PC-3 (cell line): ENCODE results near the gene TLCD2. TPM values are rescaled to one million over a fixed set of nuclear protein-coding genes. Genes with fewer than 3 reads are reported as not detected.

Source experiments
- ATAC-seq: fragments of 200-7000 bp; cut with Tn5 transposase; 2 replicates; pipeline ENCODE4 v1.9.1; 2020; ENCODE audit warnings: mild to moderate bottlenecking, moderate library complexity
- BruUV-seq: library from RNA; stranded (reverse); fragments of 400-500 nt; replicated peaks from 2 replicates; lab custom pipeline; 2021; lab: Mats Ljungman, UMichigan
- CTCF ChIA-PET: fragments of 300-600 bp; sonication (Branson Sonifier 250); formaldehyde crosslinking; loops from one replicate; lab custom pipeline; 2022; ENCODE audit warnings: antibody characterized with exemption; lab: Charles Lee
- POLR2A ChIA-PET: fragments of 300-600 bp; sonication (Branson Sonifier 250); formaldehyde crosslinking; loops from one replicate; lab custom pipeline; 2022; ENCODE audit warnings: antibody characterized with exemption; ENCODE audit not compliant: unreplicated experiment; lab: Charles Lee
- DNase-seq: peaks from one replicate; pipeline ENCODE4 v3.0.0-alpha.2; 2015
- H2AFZ ChIP-seq: fragments of 300-600 bp; sonication (generic); 2 replicates; pipeline ENCODE4 v1.6.0; 2016; ENCODE audit warnings: antibody characterized with exemption, low read length
- H3F3A ChIP-seq: fragments of 300-600 bp; sonication (generic); one replicate; pipeline ENCODE4 v1.6.0; 2017; ENCODE audit warnings: antibody characterized with exemption, low read length, control low read depth, mild to moderate bottlenecking; ENCODE audit not compliant: unreplicated experiment
- H3K27ac ChIP-seq: fragments of 300-600 bp; sonication (generic); 2 replicates; pipeline ENCODE4 v1.5.1; 2016; ENCODE audit warnings: mild to moderate bottlenecking, low read length
- H3K27me3 ChIP-seq: fragments of 300-600 bp; sonication (generic); 2 replicates; pipeline ENCODE4 v1.6.1; 2016; ENCODE audit warnings: low read length, mixed read lengths
- H3K36me3 ChIP-seq: fragments of 300-600 bp; sonication (generic); 2 replicates; pipeline ENCODE4 v1.6.1; 2016; ENCODE audit warnings: low read depth, mixed run types, low read length, mixed read lengths
- H3K4me1 ChIP-seq: fragments of 300-600 bp; sonication (generic); 2 replicates; pipeline ENCODE4 v1.5.1; 2016; ENCODE audit warnings: low read length; ENCODE audit not compliant: insufficient read depth
- H3K4me2 ChIP-seq: fragments of 300-600 bp; sonication (generic); 2 replicates; pipeline ENCODE4 v1.6.0; 2016; ENCODE audit warnings: low read length
- H3K4me3 ChIP-seq: fragments of 300-600 bp; sonication (generic); 2 replicates; pipeline ENCODE4 v1.5.1; 2016; ENCODE audit warnings: mild to moderate bottlenecking, low read length, mixed read lengths
- H3K79me2 ChIP-seq: fragments of 300-600 bp; sonication (generic); 2 replicates; pipeline ENCODE4 v1.6.1; 2017; ENCODE audit warnings: low read length, mixed read lengths
- H3K9ac ChIP-seq: fragments of 300-600 bp; sonication (generic); 2 replicates; pipeline ENCODE4 v1.6.0; 2016; ENCODE audit warnings: mild to moderate bottlenecking, low read length
- H3K9me2 ChIP-seq: fragments of 300-600 bp; sonication (generic); replicated peaks from 2 replicates; pipeline ENCODE4 v1.6.1; 2016; ENCODE audit warnings: mixed run types, low read length, mixed read lengths
- H3K9me3 ChIP-seq: fragments of 300-600 bp; sonication (generic); 2 replicates; pipeline ENCODE4 v1.6.1; 2016; ENCODE audit warnings: low read length, mixed read lengths
- H4K20me1 ChIP-seq: fragments of 300-600 bp; sonication (generic); 2 replicates; pipeline ENCODE4 v1.6.1; 2016; ENCODE audit warnings: low read length, mixed read lengths
- EZH2 ChIP-seq: fragments of 300-600 bp; sonication (generic); IDR thresholded peaks from one replicate; pipeline ENCODE4 v1.6.1; 2017; ENCODE audit warnings: antibody characterized with exemption, mild to moderate bottlenecking, low read length; ENCODE audit not compliant: unreplicated experiment
- EZH2phosphoT487 ChIP-seq: fragments of 300-600 bp; sonication (generic); IDR thresholded peaks from 2 replicates; pipeline ENCODE4 v1.6.1; 2018; ENCODE audit warnings: mild to moderate bottlenecking, antibody characterized with exemption, low read length, borderline replicate concordance
- intact Hi-C: fragments of 100-400 bp; cut with micrococcal nuclease; formaldehyde crosslinking; loops from 2 replicates; pipeline ENCODE4 v1.9.0; 2023
- total RNA-seq: library from RNA; depleted of rRNA; stranded (reverse); fragments of >200 nt; gene quantifications from 2 replicates; pipeline ENCODE4 v1.2.3, GENCODE V29; 2014
- TF ChIP-seq, protein P1 (sequence below): fragments of 300-600 bp; sonication (generic); conservative IDR thresholded peaks from 2 replicates; pipeline ENCODE4 v1.5.1; 2017; ENCODE audit warnings: antibody characterized with exemption, low read depth, mild to moderate bottlenecking, low read length

Gene TLCD2
- total RNA-seq, 1 experiment from 2014 or later: 0.77 TPM

GRCh38 chr17:1697681-1698080, 12.5 kb downstream of the TLCD2 start:
- H3K4me1 ChIP-seq: no peaks in the 10 kb centered on the region
- H2AFZ ChIP-seq: no peak overlapping the region
- H3K4me2 ChIP-seq: no peak overlapping the region
- CTCF ChIA-PET: no interaction called here
- no peaks in the 10 kb centered on the region for H4K20me1 ChIP-seq
- no peaks in the 10 kb centered on the region for H3K9me2 ChIP-seq
- ATAC-seq: no peak
- POLR2A ChIA-PET: no interaction called here
- no peak overlapping the region for H3K9ac ChIP-seq
- intact Hi-C loops: no loop called here
- no peaks in the 10 kb centered on the region for H3K79me2 ChIP-seq
- no peak overlapping the region for H3K27ac ChIP-seq
- no peaks in the 10 kb centered on the region for H3K36me3 ChIP-seq
- H3K27me3 ChIP-seq: no peaks in the 10 kb centered on the region
- H3K9me3 ChIP-seq: no peaks in the 10 kb centered on the region
- H3K4me3 ChIP-seq: no peak overlapping the region
- no TSS peak for BruUV-seq
- TF ChIP-seq EZH2phosphoT487: no peak
- TF ChIP-seq, protein P1, sequence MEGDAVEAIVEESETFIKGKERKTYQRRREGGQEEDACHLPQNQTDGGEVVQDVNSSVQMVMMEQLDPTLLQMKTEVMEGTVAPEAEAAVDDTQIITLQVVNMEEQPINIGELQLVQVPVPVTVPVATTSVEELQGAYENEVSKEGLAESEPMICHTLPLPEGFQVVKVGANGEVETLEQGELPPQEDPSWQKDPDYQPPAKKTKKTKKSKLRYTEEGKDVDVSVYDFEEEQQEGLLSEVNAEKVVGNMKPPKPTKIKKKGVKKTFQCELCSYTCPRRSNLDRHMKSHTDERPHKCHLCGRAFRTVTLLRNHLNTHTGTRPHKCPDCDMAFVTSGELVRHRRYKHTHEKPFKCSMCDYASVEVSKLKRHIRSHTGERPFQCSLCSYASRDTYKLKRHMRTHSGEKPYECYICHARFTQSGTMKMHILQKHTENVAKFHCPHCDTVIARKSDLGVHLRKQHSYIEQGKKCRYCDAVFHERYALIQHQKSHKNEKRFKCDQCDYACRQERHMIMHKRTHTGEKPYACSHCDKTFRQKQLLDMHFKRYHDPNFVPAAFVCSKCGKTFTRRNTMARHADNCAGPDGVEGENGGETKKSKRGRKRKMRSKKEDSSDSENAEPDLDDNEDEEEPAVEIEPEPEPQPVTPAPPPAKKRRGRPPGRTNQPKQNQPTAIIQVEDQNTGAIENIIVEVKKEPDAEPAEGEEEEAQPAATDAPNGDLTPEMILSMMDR: no peak
- TF ChIP-seq EZH2: no peak
- no peak for DNase-seq
- no peaks in the 10 kb centered on the region for H3F3A ChIP-seq

GRCh38 chr17:1695365-1695764, 14.8 kb downstream of the TLCD2 start:
- Histone ChIP-seq H3K9me3 (no peaks in the 10 kb centered on the region), H3K79me2 (no peaks in the 10 kb centered on the region), H2AFZ (no peak overlapping the region), H3K4me2 (no peak overlapping the region), H3K9me2 (no peaks in the 10 kb centered on the region), H4K20me1 (no peaks in the 10 kb centered on the region), H3K4me1 (no peaks in the 10 kb centered on the region), H3K9ac (no peak overlapping the region), H3K4me3 (no peak overlapping the region), H3K27ac (no peak overlapping the region), H3K36me3 (no peaks in the 10 kb centered on the region), H3F3A (no peaks in the 10 kb centered on the region), H3K27me3 (no peaks in the 10 kb centered on the region)
- ChIA-PET POLR2A (no interaction called here), CTCF (no interaction called here)
- no TSS peak for BruUV-seq
- intact Hi-C loops: no loop called here
- DNase-seq: no peak
- ATAC-seq: no peak
- TF ChIP-seq EZH2 (no peak), EZH2phosphoT487 (no peak)
- TF ChIP-seq, protein P1: no peak

DNA sequence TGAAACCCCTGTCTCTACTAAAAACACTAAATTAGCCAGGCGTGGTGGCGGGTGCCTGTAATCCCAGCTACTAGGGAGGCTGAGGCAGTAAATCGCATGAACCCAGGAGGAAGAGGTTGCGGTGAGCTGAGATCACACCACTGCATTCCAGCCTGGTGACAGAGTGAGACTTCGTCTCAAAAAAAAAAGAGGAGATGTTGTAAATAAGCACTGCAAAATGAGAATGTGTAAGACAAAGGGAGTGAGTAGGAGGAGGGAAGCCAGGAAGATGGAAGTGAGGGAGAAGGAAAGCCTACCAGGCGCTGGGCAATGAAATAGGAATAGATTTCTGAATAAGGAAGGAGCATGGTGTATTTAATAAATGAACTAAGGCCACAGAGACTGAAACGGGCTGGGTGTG, 16.8 kb downstream of the TLCD2 start:
- H3K4me1 ChIP-seq: no peaks in the 10 kb centered on the region
- H3K36me3 ChIP-seq: no peaks in the 10 kb centered on the region
- no peak overlapping the region for H3K4me3 ChIP-seq
- CTCF ChIA-PET: no interaction called here
- no peaks in the 10 kb centered on the region for H3K9me3 ChIP-seq
- H3K27me3 ChIP-seq: no peaks in the 10 kb centered on the region
- no peaks in the 10 kb centered on the region for H3F3A ChIP-seq
- no peaks in the 10 kb centered on the region for H4K20me1 ChIP-seq
- no peak overlapping the region for H3K9ac ChIP-seq
- no TSS peak for BruUV-seq
- ATAC-seq: no peak
- intact Hi-C loops: no loop called here
- no peak overlapping the region for H3K4me2 ChIP-seq
- TF ChIP-seq EZH2: no peak
- no peak for TF ChIP-seq EZH2phosphoT487
- TF ChIP-seq, protein P1: no peak
- H2AFZ ChIP-seq: no peak overlapping the region
- H3K27ac ChIP-seq: no peak overlapping the region
- H3K9me2 ChIP-seq: no peaks in the 10 kb centered on the region
- no peaks in the 10 kb centered on the region for H3K79me2 ChIP-seq
- POLR2A ChIA-PET: no interaction called here
- no peak for DNase-seq
